Esophagus muscularis mucosa (tissue), 4 donors: ENCODE measurements around the gene DSCAM.

Experiments
- EP300 ChIP-seq: sonication (generic); formaldehyde crosslinking; IDR thresholded peaks from one replicate; pipeline ENCODE4 v1.6.1; 2017; ENCODE audit warnings: antibody characterized with exemption
- POLR2A ChIP-seq: fragments of 450-650 bp; IDR thresholded peaks from one replicate; pipeline ENCODE4 v1.6.1; 2017; ENCODE audit warnings: antibody characterized with exemption, moderate library complexity, mild to moderate bottlenecking, low read depth
- POLR2AphosphoS5 ChIP-seq, 2 donors: sonication (generic); formaldehyde crosslinking; IDR thresholded peaks; one replicate each; pipeline ENCODE4 v1.6.1; 2017; ENCODE audit warnings: antibody characterized with exemption in 2 of 2
- TF ChIP-seq, protein P1 (sequence below), 3 experiments: fragments of 200-600 bp in 2 of 3; fragments of 450-650 bp in 1 of 3; sonication (generic) in 2 of 3; IDR thresholded peaks; one replicate each; pipeline ENCODE4 v1.5.1; 2017 to 2019; ENCODE audit warnings: antibody characterized with exemption in 3 of 3, mild to moderate bottlenecking in 2 of 3, moderate library complexity in 1 of 3

DNA sequence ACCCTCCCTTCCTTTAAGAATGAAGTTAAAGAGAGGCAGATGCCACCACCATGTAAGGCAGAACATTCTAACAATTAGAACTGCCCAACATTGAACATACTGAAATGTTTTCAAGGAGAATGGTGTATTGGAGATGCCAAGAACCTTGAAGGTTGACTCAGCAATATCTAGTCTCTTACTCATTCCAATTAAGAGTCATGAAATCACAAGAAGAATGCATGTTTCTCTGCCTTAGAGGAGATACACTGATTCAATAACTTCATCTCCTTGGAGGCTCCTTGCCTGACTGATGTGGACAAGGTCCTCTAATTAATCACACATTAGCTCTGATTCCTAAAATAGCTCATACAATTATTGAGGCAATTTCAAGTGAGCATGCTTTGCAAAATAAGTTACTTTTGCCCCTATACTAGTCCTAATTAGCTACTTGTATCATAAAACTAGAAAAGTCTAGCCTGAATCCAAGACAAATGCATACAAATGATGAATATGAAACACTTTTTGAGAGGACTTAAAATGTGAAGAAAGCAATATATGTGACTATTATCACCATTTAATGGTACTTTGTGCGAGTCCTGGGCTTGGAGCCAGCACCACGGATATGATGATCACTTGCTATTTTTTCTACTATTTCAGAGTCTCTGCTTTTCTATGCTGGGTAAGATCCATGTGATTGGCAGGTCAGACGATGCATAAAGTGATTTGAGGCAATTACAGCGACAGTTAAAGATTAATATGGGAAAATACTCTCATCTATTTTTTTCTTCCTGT is 114.5 kb downstream of the DSCAM start:
- TF ChIP-seq, protein P1, sequence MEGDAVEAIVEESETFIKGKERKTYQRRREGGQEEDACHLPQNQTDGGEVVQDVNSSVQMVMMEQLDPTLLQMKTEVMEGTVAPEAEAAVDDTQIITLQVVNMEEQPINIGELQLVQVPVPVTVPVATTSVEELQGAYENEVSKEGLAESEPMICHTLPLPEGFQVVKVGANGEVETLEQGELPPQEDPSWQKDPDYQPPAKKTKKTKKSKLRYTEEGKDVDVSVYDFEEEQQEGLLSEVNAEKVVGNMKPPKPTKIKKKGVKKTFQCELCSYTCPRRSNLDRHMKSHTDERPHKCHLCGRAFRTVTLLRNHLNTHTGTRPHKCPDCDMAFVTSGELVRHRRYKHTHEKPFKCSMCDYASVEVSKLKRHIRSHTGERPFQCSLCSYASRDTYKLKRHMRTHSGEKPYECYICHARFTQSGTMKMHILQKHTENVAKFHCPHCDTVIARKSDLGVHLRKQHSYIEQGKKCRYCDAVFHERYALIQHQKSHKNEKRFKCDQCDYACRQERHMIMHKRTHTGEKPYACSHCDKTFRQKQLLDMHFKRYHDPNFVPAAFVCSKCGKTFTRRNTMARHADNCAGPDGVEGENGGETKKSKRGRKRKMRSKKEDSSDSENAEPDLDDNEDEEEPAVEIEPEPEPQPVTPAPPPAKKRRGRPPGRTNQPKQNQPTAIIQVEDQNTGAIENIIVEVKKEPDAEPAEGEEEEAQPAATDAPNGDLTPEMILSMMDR (IDR thresholded peaks at IDR 0.05), result no peak
- TF ChIP-seq EP300 (no peak), POLR2A (no peak), POLR2AphosphoS5 (IDR thresholded peaks at IDR 0.05) (no peak)
